Transverse colon (tissue), 4 donors: Measurements from ENCODE around the gene C9orf152.

Experiments
- CTCF ChIP-seq, 5 experiments: fragments of 200-600 bp in 3 of 5; fragments of 450-650 bp in 2 of 5; sonication (generic) in 3 of 5; IDR thresholded peaks; 1 replicate in 2 of 5; 2 replicates in 3 of 5; pipeline ENCODE4 v1.5.1; 2016 to 2017; ENCODE audit warnings: antibody characterized with exemption in 5 of 5, inconsistent platforms in 3 of 5, mild to moderate bottlenecking in 2 of 5, moderate library complexity in 1 of 5
- EP300 ChIP-seq: sonication (generic); formaldehyde crosslinking; IDR thresholded peaks from one replicate; pipeline ENCODE4 v1.6.1; 2017; ENCODE audit warnings: antibody characterized with exemption, low read depth
- POLR2A ChIP-seq: fragments of 450-650 bp; IDR thresholded peaks from one replicate; pipeline ENCODE4 v1.6.1; 2016; ENCODE audit warnings: antibody characterized with exemption, mild to moderate bottlenecking, moderate library complexity
- POLR2AphosphoS5 ChIP-seq, 3 donors: sonication (generic); formaldehyde crosslinking; IDR thresholded peaks; one replicate each; pipeline ENCODE4 v1.6.1; 2016; ENCODE audit warnings: antibody characterized with exemption in 3 of 3

- TF ChIP-seq CTCF (IDR thresholded peaks at IDR 0.05) (no peak), POLR2A (no peak), POLR2AphosphoS5 (IDR thresholded peaks at IDR 0.05) (no peak), EP300 (no peak)
Measured at GRCh38 chr9:110254500-110254899, 46.5 kb upstream of the C9orf152 start.
